ENCODE data around the gene PIEZO1.

DNA sequence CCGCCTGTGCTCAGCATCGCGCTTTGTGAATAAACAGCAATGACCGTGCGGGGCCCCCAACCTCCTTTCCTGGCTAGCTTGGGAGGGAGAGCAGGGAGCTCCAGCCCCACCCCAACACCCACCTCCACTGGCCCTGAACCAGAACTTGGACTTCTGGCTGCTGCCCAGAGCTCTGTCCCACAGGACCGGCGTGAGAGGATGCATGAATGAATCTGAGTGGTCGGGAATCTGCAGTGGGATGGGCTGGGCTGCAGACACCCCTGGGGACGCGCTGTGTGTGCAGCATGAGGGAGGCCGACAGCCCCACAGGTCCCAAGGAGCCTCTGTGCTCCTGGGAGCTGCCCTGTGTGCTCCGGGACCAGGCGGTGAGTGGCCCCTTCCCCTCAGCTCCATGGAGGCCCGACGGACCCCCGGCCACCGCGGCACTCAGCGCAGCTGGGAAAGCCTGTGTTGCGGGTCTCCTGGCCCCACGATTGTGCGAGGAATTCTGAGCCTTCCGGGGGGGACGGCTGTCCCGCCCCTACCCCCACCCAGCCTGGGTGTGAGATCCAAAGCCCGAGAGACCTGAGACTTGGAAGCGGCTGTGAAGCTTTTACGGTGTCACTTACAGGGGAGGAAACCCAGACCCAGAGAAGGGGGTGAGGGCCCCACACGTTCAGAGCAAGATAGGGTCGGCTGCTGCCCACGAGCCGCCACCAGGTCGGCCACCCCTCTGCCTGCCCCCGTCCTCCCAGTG, 5.4 kb downstream of the PIEZO1 start:
- TF ChIP-seq CTCF (IDR thresholded peaks at IDR 0.05): no peak
- no peak for TF ChIP-seq POLR2A (IDR thresholded peaks at IDR 0.05)

Measured in right lobe of liver (tissue), 4 donors.